Kidney (tissue), 14 donors: ENCODE measurements around the gene FHAD1. TPM values are rescaled to one million over a fixed set of nuclear protein-coding genes. Genes with fewer than 3 reads are reported as not detected.

Experiments used
- DNase-seq, 5 donors: peaks; one replicate each; pipeline ENCODE4 v3.0.0-alpha.2; 2013 to 2020
- FAIRE-seq: peaks from 2 replicates; lab custom pipeline; 2012; peaks lifted over from hg19 to GRCh38; lab: Jason Lieb, UNC
- H3K27ac ChIP-seq, 2 donors: one replicate each; pipeline ENCODE4 v1.7.0; 2013; ENCODE audit warnings: low read depth in 2 of 2, low read length in 2 of 2, inconsistent platforms in 1 of 2
- H3K27me3 ChIP-seq: one replicate; pipeline ENCODE4 v1.7.1; 2013; ENCODE audit warnings: low read length, inconsistent platforms; ENCODE audit not compliant: control insufficient read depth, insufficient read depth
- H3K36me3 ChIP-seq, 3 donors: one replicate each; pipeline versions ENCODE4 v1.7.0 to v1.7.1; 2013; ENCODE audit warnings: low read length in 3 of 3, control low read depth in 1 of 3, inconsistent platforms in 1 of 3; ENCODE audit not compliant: insufficient read depth in 3 of 3, control insufficient read depth in 2 of 3
- H3K4me1 ChIP-seq, 3 donors: one replicate each; pipeline versions ENCODE4 v1.7.0 to v1.7.1; 2013; ENCODE audit warnings: low read length in 3 of 3, inconsistent platforms in 1 of 3, low read depth in 1 of 3; ENCODE audit not compliant: control insufficient read depth in 2 of 3, insufficient read depth in 2 of 3
- H3K4me3 ChIP-seq, 3 donors: one replicate each; pipeline versions ENCODE4 v1.7.0 to v1.8.1; 2013; ENCODE audit warnings: low read length in 3 of 3, control low read depth in 1 of 3, inconsistent platforms in 1 of 3
- H3K9ac ChIP-seq, 3 donors: one replicate each; pipeline versions ENCODE4 v1.7.0 to v1.7.1; 2013; ENCODE audit warnings: low read length in 3 of 3, control low read depth in 1 of 3, inconsistent platforms in 1 of 3
- H3K9me3 ChIP-seq, 3 donors: one replicate each; pipeline versions ENCODE4 v1.7.0 to v1.7.1; 2013; ENCODE audit warnings: low read length in 3 of 3, control low read depth in 1 of 3, inconsistent platforms in 1 of 3; ENCODE audit not compliant: control insufficient read depth in 2 of 3, insufficient read depth in 1 of 3
- intact Hi-C: fragments of 100-400 bp; cut with DNase I; formaldehyde crosslinking; loops from one replicate; pipeline ENCODE4 v1.11.1; 2022
- polyA plus RNA-seq: library from polyadenylated mRNA; stranded (reverse); fragments of 350-450 nt; fragmentation: Illumina TruSeq; extraction: RNeasy Lipid Tissue Mini Kit (QIAGEN cat#74804); gene quantifications from one replicate; pipeline ENCODE4 v1.2.3, GENCODE V29; 2014; ENCODE audit warnings: low read depth, low replicate concordance; ENCODE audit not compliant: insufficient read depth
- total RNA-seq: library from RNA; stranded (reverse); fragmentation: NEBNext Ultra II Directional; extraction: Animal tissue kit (Norgen Biotek cat#: 25700); gene quantifications from one replicate; pipeline ENCODE4 v1.2.1, GENCODE V29; 2021
- TF ChIP-seq, protein P1 (sequence below): IDR thresholded peaks from 3 replicates; pipeline ENCODE4 v1.5.1; 2012; ENCODE audit warnings: mild to moderate bottlenecking, moderate library complexity, borderline replicate concordance; ENCODE audit not compliant: insufficient read depth; ENCODE audit errors: extremely low read depth
- donor health status: control.
- donor health status: control.
- donor health status: control.
- donor health status: control.
- donor health status: control.
- donor health status: DM: yes; HTN: yes; CAD: no.
- donor health status: Normal renal cell carcinoma (clear cell type).

The FHAD1 gene
- total and polyA plus RNA-seq, 2 donors from 2014 or later = 0.84 to 4.2 TPM

DNA sequence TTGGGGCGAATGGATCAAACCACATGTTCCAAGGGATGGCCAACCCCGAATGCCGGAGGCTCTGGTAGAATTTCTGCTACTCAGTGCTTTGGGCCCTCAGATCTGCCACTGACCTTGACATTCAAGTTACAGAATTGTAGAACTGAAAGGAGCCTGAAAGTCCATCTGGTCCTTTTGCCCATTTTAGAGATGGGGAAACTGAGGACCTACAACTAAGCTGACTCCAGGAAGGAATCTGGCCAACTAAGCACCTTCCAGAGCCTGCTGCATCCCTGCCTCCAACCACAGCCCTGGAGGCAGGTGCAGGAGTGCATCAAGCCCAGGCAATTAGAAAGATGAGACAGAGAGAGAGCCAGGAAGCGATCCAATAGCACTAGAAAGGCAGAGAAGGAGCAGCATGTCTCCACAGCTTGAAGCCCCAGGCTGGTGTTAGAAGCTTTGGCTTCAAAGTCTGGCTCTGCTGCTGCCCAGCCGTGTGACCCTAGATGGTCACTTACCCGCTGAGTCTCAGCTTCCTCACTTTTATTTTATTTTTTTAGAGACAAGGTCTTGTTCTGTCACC, 189.9 kb downstream of the FHAD1 start:
- Histone ChIP-seq H3K4me1 (no peaks in the 10 kb centered on the region), H3K27ac (no peak overlapping the region), H3K27me3 (no peaks in the 10 kb centered on the region), H3K36me3 (no peaks in the 10 kb centered on the region), H3K9ac (no peak overlapping the region), H3K9me3 (no peaks in the 10 kb centered on the region), H3K4me3 (no peak overlapping the region)
- no peak for FAIRE-seq
- TF ChIP-seq, protein P1, sequence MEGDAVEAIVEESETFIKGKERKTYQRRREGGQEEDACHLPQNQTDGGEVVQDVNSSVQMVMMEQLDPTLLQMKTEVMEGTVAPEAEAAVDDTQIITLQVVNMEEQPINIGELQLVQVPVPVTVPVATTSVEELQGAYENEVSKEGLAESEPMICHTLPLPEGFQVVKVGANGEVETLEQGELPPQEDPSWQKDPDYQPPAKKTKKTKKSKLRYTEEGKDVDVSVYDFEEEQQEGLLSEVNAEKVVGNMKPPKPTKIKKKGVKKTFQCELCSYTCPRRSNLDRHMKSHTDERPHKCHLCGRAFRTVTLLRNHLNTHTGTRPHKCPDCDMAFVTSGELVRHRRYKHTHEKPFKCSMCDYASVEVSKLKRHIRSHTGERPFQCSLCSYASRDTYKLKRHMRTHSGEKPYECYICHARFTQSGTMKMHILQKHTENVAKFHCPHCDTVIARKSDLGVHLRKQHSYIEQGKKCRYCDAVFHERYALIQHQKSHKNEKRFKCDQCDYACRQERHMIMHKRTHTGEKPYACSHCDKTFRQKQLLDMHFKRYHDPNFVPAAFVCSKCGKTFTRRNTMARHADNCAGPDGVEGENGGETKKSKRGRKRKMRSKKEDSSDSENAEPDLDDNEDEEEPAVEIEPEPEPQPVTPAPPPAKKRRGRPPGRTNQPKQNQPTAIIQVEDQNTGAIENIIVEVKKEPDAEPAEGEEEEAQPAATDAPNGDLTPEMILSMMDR = no peak
- intact Hi-C loops = no loop called here
- DNase-seq = no peak

DNA sequence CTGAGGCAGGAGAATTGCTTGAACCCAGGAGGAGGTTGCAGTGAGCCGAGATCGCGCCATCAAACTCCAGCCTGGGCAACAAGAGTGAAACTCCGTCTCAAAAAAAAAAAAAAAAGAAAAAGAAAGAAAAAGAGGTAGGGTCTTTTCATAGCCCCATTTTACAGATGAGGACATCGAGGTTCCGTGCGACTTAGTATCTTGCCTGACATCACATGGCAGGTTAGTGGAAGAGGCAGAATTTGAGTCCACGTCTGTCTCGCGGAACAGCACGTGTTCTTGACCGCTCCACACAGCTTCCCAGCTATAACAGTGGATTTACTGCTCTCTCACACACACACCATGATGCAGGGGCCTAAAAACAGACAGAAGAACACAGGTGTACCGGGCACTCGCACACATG, 192.3 kb downstream of the FHAD1 start:
- no peak for FAIRE-seq
- TF ChIP-seq, protein P1 = no peak
- H3K4me3 ChIP-seq = no peak overlapping the region

DNA sequence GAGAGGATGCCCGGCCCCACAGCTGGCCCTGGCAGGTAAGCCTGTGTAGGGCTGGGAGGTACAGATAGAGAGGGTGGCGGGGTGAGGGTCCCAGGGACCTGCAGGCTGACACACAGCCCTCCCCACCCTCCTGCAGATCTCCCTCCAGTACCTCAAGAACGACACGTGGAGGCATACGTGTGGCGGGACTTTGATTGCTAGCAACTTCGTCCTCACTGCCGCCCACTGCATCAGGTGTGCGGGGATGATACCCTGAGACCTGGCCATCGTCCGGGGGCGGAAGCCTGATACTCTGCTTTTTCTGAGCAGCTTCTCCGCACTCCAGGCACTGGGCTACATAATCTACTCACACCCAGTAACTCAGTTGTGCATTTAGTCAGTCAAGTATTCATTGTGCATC, 193.3 kb downstream of the FHAD1 start:
- H3K9me3 ChIP-seq = no peaks in the 10 kb centered on the region
- DNase-seq = no peak

More for the DNA sequence above, 192.3 kb downstream of the FHAD1 start:
- DNase-seq = no peak
- Histone ChIP-seq H3K36me3 (no peaks in the 10 kb centered on the region), H3K4me1 (no peaks in the 10 kb centered on the region), H3K27ac (no peak overlapping the region), H3K9me3 (no peaks in the 10 kb centered on the region), H3K9ac (no peak overlapping the region), H3K27me3 (no peaks in the 10 kb centered on the region)
- intact Hi-C loops = no loop called here

More for the DNA sequence above, 193.3 kb downstream of the FHAD1 start:
- no peaks in the 10 kb centered on the region for H3K27me3 ChIP-seq
- no peak overlapping the region for H3K4me3 ChIP-seq
- H3K9ac ChIP-seq = no peak overlapping the region
- TF ChIP-seq, protein P1 = no peak
- H3K4me1 ChIP-seq = no peaks in the 10 kb centered on the region
- no peaks in the 10 kb centered on the region for H3K36me3 ChIP-seq
- intact Hi-C loops = no loop called here
- H3K27ac ChIP-seq = no peak overlapping the region
- FAIRE-seq = no peak
